G401 (cell line): ENCODE data around the gene ABCC3. TPM values are rescaled to one million over a fixed set of nuclear protein-coding genes. Genes with fewer than 3 reads are reported as not detected.

Source experiments
- DNase-seq: peaks from one replicate; pipeline ENCODE4 v3.0.0-alpha.2; 2015; ENCODE audit warnings: low spot score
- in situ Hi-C: cut with HindIII; loops from 2 replicates; pipeline ENCODE4 v1.10.0; 2016; ENCODE audit warnings: low sequenced_read_pairs, mixed read lengths
- total RNA-seq: library from RNA; depleted of rRNA; stranded (reverse); fragments of >200 nt; shearing (Covaris generic); gene quantifications from 2 replicates; pipeline ENCODE4 v1.2.3, GENCODE V29; 2014

Gene ABCC3
- total RNA-seq, 1 experiment from 2014 or later = not detected

DNA sequence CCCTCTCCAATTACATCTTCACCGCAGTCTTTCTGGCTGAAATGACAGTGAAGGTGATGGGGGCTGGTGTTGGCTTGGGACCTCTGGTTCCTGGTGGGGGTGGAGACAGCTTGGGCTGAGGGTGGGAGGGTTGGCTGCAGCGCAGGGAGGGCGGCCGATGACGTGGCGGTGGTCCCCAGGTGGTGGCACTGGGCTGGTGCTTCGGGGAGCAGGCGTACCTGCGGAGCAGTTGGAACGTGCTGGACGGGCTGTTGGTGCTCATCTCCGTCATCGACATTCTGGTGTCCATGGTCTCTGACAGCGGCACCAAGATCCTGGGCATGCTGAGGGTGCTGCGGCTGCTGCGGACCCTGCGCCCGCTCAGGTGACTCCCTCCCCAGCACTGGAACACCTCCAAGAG, 31.8 kb upstream of the ABCC3 start:
- no peak for DNase-seq
- in situ Hi-C loops = no loop called here

GRCh38 chr17:50603340-50603739, 31.3 kb upstream of the ABCC3 start:
- no peak for DNase-seq
- in situ Hi-C loops = no loop called here

DNA sequence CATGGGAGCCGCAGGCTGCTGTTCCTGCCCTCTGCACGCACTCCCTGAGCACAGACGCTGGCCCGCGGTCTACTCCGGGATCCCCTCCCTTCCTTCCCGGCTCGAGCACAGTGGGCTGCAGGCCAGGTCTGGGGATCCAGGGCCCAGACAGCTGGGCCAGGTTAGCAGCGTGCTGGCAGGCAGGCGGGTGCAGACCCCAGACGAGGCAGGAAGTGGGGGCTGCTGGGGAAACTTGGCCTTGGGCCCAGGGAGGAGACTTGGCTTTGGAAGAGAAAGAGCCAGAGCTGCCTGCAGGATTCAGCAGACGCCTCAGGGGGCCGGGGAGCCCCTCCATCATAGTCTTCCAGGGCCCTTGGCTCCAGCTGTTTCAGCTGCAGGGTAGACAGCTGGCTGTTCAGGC, 30.2 kb upstream of the ABCC3 start:
- in situ Hi-C loops = no loop called here

DNA sequence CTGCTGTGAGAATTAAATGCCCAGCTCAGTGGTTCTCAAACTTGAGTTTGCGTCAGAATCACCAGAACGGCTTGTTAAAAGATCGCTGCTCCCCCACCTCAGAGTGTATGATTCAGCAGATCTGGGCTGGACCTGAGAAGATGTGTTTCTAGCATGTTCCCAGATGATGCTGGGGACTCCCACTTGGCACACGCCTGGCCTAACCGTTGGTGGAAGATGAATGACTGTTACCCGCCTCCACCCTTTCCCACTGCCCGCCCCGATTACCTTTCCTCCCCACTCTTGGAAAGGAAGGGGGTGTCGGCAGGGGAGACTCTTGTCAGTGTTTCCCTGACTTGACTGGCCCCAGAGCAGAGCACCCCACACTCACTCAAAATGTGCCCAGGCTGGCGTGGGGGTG, 29.3 kb upstream of the ABCC3 start:
- DNase-seq = no peak
- in situ Hi-C loops = no loop called here

More for the DNA sequence above, 30.2 kb upstream of the ABCC3 start:
- DNase-seq = no peak

DNA sequence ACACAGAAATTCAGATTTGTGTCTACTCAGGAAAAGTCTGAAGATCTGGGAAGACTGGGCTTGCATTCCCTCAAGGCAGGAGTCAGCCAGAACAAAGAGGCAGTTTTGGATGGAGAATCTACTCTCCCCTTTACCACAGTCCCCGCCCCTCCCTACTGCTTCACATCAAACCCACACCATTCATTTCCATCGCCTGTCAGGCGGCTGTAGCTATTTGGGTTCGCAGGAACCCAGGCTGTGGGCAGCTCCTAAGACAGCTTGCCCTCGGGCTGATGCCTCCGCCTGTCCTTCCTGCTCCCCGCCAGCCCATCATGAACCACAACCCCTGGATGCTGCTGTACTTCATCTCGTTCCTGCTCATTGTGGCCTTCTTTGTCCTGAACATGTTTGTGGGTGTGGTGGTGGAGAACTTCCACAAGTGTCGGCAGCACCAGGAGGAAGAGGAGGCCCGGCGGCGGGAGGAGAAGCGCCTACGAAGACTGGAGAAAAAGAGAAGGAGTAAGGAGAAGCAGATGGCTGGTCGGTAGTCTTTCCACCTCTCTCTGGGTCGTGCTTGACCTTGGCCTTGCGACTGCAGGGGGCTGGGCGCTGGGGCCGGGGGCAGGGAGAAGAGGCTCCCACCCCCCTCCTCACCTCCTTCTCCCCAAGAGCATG, 27.0 kb upstream of the ABCC3 start:
- in situ Hi-C loops = no loop called here
- no peak for DNase-seq

DNA sequence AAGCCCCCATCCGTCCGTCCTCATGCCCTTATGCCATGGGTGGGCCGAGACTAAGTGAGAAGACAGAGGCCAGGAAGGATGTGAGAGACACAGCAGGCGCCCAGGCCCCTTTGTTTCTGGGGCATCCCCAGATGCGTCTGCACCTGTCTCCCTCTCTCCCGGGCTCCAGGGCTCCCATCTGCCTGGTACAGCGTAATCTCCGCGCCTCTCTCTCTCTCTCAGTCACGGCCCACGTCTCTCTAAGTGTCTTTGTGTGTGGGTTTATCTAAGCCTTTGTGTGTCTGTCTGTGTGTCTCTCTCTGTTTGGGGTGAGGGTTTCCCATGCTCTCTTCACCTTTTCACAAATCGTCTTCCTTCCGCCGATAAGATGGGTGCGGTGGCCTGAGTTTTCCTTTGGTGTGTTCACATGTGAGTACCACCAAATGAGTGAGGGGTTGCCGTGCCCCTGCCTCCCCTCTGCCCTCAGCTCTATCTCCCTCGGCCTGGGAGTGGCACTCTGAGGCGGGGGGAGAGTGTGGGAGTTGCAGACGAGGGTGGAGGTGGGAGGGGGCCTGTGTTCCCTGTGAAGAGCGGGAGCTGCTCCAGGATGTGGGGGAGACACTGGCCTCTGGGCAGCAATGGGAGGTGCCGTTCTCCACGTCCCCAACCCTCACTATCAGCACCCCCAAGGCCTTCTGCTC, 25.8 kb upstream of the ABCC3 start:
- DNase-seq = no peak
- in situ Hi-C loops = no loop called here

- in situ Hi-C loops = no loop called here
- DNase-seq = no peak
These were observed 25.2 kb upstream of the ABCC3 start for GRCh38 chr17:50609380-50610074.

DNA sequence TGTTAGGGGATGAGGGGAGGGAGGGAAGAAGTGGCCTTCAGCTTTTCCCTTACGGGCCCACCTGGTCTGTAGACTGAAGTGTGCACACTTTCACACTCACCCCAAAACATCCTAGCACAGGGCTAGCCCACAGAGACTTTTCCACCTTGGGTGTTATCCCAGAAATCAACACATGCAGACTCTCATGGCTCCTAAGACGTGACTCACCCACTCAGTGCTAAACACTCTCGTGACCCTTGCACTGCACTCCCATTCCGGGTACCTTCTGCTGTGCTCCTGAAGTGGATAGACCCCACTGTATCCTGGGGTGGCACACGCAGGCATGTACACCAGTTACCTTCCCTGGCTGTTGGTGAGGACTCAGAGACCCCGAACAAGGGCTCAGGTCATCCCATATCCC, 23.0 kb upstream of the ABCC3 start:
- in situ Hi-C loops = no loop called here
- DNase-seq = no peak

- no peak for DNase-seq
- in situ Hi-C loops = no loop called here
These were observed 22.4 kb upstream of the ABCC3 start for GRCh38 chr17:50612281-50612680.

DNA sequence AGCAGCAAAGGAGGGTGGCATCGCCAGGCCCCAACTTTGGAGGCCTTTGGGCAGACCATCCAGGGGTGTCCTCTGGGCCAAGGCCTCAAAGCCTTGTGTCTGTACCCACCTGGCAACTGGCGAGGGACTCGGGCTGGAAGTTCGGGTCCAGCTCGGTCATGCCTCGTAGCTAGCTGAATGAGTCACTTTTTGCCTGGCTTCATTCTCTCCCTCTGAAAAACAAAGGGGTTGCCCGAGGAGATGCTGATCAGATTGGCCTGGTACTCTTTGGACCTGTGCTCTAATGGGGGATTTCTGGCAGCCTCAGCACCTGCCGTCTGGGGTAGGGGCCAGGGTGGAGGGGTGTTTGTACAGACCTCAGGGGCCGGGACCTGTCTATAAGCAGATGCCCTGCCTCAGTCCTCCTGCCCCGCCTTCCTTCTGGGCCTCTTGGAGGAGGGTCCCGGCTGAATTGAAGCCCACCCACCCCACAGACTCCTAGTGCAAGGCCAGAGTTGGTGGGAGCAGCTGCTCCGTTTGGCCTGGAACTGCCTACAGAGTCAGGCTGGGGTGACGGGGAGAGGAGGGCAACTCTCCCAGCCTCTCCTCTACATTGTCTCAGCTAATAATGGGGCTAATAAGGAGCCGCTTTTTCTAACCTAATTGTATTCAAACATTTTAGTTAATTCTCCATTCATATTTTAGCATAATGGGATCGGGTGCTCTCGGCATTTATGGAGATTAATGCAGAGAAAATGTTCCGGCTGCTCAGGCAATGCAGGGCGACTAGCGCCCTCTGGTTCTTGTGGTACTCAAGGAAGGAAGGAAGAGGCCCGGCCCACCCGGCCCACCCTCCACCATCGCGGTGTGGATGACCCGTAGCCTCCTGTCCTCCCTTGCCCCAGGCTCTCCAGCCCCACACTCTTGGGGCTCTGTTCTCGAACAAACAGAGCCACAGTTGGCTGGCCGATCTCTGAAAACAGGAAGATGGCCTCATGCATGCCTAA, 21.4 kb upstream of the ABCC3 start:
- in situ Hi-C loops = no loop called here
- no peak for DNase-seq

DNA sequence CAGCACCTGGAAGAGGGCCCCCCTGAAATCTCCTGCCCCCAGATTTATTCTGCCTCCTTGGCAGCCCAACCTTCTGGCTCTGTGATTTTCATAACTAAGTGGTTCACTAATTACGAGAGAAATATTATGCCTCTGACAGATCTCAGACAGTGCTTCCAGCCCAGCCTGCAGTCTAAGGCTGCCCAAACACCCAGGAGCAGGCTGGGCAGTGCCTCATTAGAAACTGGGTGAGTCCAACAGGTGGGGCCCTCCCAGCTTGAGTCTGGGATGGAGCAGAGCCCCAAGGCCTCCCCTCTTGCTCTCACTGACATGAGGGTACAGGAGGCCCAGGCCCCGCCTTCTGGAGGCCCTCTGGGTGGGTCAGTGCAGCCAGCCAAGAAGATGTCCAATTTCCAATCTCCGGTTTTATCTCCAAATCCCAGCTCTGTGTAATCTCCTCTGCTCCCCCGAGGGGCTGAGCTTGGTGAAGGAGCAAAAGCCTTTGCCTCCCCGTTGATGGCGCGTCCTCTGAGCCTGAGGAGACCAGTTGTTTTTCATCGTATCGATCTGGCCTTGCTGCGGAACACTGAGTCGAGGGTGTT, 20.1 kb upstream of the ABCC3 start:
- DNase-seq = no peak
- in situ Hi-C loops = no loop called here

DNA sequence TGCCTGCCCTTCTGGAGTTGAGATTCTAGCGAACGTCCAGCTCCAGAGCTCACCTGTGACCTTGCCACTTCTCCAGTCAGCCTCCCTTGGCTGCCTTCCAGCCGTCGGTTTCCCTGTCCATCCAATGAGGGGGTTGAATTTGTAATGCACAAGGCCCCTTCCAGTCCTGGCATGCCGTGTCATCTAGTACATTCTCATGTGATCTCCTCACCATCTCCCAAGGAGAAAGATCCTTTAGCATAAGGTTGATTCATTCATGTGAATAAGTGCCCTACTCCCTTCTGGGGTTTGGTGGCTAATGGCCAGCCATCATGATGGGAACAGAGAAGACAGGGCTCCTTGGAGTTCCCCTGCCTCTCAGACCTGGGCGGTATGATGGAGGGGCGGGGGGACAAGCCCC, 18.9 kb upstream of the ABCC3 start:
- in situ Hi-C loops = no loop called here
- DNase-seq = no peak

DNA sequence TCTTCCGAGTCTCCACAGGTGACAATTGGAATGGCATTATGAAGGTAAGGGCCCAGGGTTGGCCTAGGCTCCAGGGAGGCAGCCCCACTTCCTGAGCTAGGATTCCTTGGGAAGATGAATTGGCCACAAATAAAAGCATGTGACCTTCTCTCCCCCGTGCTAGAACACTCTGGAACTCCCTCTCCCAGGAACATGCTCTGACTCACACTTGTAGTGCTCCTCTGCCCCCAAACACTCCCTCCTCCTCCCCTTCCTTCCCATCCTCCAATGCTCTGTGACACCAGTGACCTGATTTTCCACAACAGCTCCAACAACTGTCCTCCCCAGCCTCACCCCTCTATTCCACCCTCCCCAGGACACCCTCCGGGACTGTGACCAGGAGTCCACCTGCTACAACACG, 16.4 kb upstream of the ABCC3 start:
- in situ Hi-C loops = no loop called here
- DNase-seq = no peak

DNA sequence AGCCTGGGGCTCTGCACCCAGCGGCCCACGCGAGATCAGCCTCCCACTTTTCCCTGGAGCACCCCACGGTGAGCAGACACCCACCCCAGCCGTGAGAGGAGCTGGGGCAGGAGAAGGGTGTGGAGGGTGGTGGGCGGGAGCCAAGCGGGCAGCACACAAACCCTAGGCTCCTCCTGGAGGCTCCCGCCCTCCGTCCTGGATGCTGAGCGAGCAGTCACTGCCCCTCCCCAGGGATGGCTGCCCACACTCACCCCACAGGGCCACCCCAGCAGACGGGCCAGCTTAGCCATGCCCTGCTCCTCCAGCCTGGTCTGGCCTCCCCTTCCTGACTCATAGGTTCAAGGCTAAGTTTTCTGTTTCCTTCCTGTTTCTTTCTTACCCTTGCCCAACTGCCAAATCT, 15.7 kb upstream of the ABCC3 start:
- no peak for DNase-seq
- in situ Hi-C loops = no loop called here

- DNase-seq = no peak
- in situ Hi-C loops = no loop called here
These were observed 15.2 kb upstream of the ABCC3 start for GRCh38 chr17:50619489-50619888.

DNA sequence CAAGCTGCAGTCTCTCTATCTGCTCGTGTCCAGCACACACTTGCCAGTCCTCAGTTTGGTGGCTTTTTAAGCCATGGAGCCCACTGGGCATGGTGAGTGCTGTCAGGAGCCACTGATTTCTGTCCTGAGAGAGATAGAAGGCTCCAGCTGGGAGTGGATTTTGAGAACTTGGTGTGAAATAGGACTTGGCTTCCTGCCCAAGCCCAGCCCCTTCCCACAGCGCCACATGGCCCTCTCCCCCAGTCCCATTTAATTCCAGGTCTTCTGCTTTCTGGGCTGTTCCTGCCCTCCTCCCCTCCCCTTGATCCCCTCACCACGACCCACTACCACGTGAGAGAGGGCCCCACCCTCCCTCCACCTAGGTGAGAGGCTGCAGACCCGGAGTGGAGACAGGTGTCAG, 14.4 kb upstream of the ABCC3 start:
- in situ Hi-C loops = no loop called here
- DNase-seq = no peak

- peak; percentile 75 for DNase-seq
- in situ Hi-C loops = no loop called here
These were observed 13.8 kb upstream of the ABCC3 start for GRCh38 chr17:50620858-50621257.

DNA sequence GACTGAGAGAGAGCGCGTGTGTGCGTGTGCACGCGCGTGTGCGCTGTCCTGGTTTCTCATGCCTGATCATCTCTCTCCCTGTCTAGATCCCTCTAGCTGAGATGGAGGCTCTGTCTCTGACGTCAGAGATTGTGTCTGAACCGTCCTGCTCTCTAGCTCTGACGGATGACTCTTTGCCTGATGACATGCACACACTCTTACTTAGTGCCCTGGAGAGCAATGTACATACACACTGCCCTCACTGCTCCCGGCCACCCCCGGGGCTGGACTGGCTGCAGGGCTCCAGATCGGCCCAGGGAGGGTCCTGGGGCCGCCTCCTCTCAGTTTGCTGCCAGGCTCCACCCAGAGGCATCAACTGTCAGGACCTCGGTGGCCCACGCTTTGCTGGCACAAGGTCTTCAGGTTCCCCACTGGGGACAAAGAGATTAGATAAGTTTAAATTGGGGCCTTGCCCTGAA, 13.1 kb upstream of the ABCC3 start:
- peak; percentile 66 for DNase-seq
- in situ Hi-C loops = no loop called here

GRCh38 chr17:50624321-50624934, 10.3 kb upstream of the ABCC3 start:
- no peak for DNase-seq
- in situ Hi-C loops = no loop called here
